GM18511 (cell line): ENCODE data around the gene C1QTNF6.

ENCODE experiments used
- ATAC-seq: cut with Tn5 transposase; IDR thresholded peaks from one replicate; pipeline ENCODE4 v1.9.1; 2021; ENCODE audit warnings: mild to moderate bottlenecking, moderate library complexity; ENCODE audit not compliant: unreplicated experiment

The C1QTNF6 gene

DNA sequence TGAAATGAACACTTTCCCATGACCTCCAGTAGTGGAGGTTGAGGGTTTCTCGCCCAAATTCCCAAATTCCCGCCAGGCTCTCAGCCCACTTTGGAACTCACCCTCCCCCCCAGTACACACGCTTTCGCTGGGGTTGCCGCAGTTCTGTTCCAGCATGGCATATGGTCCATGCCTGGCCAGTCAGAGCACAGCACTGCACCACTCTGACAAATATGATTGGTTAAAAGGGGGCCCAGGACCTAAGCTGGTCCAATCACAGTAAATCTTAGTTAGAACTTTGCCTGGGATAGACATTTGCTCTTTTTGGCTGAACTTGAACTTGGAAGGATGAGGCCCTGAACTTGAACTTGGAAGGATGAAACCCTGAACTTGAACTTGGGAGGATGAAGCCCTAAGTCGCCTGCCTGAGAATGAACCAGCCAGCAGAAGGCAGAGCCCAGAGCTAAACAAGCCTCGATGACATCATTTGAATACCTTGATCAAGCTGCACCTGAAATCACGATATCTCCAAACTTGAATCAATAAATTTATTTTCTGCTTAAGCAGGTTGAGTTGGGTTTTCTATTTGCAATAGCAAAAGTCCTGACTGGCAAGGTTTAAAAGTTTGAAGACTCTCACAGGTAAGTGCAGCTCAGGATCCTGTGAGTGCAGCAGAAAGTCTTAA is 36.8 kb upstream of the C1QTNF6 start:
- no peak for ATAC-seq

DNA sequence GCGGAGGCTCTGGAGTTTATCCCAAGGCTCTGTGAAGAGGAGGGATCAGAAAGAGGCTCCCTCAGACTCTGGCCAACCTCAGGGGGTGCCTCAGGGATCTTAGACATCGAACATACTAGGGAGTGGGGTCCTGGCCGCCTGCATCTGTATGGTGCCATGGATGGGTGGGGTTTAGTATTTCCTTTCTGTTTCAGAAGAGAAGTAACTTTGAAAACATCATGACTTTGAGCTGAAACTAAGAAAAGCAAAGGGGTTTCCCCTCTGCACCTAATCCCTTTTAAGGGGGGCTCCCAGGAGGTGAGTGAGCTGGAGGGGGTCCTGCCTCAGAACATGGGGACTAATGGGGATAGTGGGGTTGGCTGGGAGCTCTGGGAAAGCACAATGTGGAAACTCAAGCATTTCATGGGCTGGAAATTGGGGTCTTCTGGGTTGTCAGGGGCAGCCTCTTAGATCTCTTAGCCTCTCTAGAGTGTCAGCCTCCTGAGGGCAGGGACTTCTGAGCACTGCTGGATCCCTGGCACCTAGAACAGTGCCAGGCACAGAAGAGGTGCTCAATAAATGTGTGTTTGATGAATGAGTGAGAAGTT is 36.0 kb upstream of the C1QTNF6 start:
- ATAC-seq = no peak

DNA sequence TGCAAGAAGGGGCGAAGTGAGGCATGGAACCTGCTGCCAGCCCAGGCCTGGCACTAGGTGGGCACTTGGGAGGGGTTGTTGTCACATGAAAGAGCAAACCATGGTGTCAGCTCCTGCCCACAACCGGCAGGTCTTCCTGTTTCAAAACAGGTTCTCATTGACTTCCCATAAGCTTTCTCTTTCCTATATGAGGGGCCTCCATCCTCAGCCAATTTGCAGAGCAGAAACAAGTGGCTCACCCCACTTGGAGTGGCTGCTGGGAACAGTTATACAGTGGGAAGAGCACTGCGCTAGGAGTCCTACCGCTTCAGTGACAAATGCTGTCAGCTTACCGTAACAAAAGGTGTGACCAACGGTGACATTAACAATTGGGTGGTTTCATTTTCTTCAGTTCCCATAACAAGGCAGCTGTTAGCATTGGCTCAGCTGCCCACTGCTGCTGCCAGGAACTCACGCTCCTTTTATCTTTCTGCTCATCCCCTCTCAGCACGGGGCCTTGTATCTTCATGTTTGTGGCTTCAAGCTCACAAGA is 34.5 kb upstream of the C1QTNF6 start:
- ATAC-seq = no peak

DNA sequence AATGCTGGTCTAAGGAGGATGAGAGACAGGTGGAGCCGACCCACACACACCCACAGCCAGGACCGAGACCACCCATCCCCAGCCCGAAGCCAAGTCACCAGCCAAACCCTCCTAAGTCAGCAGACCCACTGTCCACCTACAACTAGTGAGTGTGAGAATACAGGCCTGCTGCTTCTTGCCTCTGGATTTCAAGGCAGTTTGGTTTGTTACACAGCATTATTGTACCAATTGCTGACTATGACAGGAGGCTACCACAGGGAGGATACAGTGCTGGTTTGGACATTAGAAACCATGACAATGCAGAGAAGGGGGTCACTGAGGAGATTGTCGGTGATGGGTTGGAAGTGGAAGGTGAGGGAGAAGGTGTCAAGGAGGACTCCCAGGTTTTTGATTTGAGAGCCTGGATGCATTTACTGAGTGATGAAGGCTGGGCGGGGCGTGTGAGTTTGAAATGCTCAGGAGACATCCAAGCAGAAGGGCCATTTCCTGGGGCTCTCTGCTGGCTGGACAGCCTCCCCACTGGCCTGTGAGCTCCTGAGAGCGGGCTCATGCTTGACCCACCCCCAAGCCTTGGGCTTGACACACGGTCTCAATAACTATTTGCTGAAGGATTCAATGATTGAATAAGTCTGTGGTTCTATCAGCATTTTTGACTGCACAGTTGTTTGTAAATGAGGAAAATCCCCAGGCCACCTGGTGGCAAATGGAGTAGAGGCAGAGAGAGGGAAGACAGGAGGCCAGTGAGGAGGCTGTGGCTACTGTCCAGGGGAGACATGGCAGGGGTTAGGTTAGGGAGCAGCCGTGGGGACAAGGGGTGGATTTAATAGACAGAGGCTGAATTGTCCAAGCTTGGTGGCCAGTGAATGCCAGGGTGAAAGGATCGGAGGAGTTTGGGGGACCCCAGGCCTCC is 33.6 kb upstream of the C1QTNF6 start:
- no peak for ATAC-seq

DNA sequence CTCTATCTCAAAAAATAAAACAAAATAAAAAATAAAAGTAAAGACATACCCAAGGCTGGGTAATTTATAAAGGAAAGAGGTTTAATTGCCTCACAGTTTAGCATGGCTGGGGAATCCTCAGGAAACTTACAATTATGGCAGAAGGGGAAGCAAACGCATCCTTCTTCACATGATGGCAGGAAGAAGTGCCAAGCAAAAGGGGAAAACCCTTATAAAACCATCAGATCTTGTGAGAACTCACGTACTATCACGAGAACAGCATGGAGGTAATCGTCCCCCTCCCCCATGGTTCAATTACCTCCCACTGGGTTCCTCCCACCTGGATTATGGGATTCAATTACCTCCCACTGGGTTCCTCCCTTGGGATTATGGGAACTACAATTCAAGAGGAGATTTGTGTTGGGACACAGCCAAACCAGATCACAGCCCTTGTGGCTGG is 32.5 kb upstream of the C1QTNF6 start:
- no peak for ATAC-seq

DNA sequence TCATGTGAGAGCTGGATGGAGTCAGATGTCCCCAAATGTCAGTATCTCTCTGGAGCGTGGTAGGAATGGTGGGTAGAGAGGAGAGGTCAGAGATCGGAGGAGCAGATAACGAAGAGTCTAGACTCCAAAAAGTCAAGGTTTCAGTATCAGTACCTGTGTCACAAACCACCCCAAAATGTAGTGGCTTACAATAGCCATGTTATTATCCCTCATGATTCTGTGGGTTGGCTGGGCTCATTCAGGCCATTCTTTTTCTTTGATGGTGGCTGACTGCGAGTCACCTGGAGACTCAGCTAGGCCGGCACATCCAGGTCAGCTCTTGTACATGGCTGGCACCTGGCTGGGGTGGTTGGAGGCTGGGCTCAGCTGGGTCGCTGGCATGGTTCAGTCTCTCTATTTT is 31.5 kb upstream of the C1QTNF6 start:
- peak; percentile 13 for ATAC-seq

DNA sequence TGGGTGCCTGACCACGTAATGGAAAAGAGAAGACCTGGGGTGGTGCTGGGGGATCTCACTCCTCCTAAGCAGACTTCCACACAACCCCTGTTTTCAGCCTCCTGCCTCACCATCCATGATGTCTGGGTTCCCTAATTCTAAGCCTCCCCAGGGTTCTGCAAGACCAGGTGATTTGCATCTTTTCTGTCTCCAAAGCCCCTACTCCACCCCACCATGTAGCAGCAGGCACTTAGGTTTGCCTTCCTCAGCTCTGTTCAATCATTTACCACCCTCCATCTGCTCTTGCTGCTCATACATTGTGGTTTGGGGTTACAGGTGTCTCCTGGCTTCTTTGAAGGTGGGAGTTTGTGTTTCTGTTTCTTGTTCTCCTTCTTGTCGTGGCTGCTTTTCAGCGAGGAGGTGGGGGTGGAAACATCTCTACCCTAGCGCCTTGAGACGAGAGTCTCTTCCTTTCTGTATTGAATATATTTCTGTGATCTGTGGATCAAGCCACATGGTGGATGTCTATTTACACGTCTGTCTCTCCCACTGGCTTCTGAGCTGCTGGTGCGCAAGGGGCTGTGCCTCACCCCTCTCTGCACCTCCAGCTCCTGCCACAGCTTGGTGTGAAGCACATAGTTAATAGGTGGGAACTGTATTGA is 30.8 kb upstream of the C1QTNF6 start:
- ATAC-seq = peak; percentile 88

DNA sequence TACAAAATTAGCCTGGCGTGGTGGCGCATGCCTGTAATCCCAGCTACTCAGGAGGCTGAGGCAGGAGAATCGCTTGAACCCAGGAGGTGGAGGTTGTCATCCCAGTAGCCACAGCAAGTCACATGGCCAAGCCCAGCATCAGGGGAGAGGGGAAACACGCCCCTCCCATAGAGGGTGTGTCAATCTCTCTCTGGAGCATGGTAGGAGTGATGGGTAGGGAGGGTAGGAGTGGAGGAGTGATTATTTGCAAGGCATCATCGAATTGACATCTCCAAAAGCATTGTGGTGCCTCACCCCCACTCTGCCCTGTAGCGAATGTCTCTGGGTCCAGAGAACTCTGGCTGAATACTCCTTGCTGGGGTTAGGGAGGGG is 30.3 kb upstream of the C1QTNF6 start:
- peak; percentile 3 for ATAC-seq

DNA sequence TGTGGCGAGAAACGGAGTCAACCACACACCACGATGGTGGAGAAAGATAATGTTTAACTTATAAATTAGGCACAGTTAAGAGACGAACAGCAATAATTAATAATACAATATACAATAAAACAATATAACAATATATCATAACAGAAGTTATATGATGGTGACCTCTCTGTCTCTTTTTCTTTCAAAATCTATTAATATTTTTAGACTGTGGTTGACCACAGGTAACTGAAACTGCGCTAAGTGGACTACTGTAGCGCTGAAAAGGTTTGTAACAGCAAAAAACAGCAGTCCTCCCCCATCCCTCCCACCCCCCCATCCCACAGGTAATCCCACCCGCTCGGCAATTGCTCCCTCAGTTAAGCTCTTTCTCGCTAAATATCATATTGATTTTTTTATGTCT is 27.8 kb upstream of the C1QTNF6 start:
- no peak for ATAC-seq

DNA sequence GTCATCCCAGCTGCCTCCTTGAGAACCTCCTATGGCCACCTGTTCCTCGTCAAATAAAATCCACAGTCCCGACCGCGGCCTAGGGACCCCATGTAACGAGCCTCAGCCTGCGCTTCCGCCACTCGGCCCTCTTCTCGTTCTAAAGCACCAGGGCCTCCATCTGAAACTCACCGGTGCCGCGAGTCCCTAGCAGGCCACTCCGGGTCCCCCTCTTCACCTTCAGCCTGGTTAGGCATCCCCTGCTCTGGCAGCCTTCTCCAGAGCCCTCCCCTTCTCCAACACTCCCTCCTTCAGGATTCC is 26.6 kb upstream of the C1QTNF6 start:
- ATAC-seq = no peak

DNA sequence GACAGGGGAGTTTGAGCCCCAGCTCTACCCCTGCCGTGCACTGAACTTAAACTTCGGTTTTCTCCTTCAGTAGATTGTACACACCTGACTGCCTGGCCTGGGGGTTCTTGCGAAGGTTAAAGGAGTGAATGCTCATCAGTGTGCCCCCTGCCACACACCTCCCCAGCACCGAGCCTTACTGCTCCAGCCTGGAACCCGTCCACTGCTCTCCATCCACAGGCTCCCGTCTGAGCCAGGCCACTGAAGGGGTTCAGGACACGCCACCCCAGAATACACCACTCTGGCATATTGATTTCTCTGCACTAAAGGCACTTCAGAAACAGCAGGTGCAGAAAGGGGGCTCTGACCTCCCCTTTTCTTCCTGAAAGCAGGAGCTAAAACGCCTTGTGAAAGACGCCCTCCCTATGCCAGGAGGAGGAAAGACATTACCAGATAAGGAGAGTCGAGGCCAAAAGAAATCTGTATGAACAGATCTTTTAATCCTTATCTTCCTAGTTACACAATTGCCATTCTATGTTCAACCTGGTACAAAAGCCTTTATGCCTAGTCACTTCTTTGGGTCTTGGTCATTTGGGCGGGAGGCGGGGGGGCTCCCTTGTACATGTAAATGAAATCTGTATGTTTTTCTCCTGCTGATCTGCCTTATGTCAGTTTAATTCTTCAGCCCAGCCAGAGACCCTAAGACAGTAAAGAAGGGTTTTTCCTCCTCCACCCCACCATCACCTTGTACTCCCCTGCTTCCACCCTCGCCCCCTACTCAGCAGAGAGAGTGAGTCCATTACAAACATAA is 26.1 kb upstream of the C1QTNF6 start:
- no peak for ATAC-seq

DNA sequence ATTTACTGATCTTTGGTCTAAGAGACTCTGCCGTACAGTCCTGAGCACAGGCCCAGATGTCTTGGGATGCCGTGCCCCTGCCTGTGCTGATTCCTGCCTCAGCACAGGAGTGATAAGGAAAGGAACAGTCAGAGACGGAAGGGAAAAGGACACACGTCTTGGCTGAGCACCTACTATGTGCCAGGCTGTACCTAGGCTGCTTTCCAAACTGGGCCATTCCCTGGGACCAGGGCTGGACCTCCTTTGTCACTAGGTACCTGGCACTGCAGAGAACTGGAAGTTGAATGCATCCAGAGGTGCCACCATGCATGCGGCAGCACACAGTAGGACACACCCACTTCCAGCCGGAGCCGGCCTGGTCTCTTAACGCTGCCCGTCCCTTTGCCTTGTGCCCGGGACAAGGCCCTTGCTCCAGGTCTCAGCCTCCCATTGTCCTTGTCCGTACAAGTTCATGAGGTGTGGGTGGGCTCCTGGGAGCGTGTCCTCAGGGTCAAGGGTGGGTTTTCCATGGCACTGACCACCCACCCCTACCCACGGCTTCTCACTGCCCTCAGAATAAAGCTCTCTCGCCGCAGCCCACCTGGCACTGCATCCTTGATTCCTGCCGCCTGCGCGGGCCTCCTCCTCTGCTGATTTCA is 25.3 kb upstream of the C1QTNF6 start:
- no peak for ATAC-seq

DNA sequence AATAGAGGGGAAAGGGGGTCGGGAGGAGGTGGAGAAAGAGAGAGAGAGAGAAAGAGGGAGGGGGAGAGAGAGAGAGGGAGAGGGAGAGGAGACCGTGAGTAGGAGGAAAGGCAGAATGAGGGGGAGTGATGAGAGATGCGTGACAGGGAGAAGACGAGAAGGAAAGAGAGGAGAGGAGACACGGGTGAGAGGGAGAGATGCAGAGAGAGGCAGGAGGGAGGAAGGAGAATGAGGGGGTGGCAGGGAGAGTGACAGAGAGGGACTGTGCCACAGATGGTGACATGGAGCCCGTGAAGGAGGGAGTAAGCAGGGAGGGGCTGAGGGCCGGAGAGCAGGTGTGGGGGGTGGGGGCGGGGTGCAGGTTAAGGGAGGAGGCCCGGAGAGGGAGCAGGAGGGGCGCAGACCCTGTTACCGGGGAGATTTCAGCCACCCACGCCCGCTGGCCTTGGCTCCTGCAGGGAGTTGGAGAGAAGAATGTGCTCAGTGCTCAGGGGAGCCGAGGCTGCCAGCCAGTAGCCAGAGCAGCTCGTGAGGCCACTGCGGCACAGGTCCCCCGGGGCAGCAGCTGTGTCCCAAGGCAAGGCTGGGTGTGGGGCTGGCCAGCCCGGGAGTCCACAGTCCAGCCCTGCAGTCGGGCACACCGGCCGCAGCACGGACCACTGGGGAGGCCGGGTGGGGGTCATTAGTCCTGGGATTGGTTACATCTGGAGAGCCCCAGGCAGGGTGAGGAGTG is 24.3 kb upstream of the C1QTNF6 start, which contains the start of gene SSTR3:
Gene SSTR3, minus strand, starts transcription at position 304 of the 733 bp plus-strand sequence. CDS start 4,674 bp downstream, outside the sequence.
- no peak for ATAC-seq

DNA sequence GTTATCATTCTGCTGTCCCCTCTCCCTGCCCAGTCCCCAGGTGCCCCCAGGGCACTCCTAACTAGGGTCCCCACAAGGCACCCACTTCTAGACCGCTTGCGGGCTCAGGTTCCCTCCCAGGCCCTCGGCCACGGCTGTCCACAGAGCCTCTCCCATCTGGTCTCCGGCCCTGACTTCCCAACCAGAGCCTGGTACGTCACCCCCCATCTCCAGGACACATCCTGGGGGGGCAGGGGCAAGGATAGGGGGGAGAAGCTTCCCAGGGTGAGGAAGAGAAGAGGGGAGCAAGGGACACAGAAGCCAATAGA is 23.8 kb upstream of the C1QTNF6 start:
- no peak for ATAC-seq

DNA sequence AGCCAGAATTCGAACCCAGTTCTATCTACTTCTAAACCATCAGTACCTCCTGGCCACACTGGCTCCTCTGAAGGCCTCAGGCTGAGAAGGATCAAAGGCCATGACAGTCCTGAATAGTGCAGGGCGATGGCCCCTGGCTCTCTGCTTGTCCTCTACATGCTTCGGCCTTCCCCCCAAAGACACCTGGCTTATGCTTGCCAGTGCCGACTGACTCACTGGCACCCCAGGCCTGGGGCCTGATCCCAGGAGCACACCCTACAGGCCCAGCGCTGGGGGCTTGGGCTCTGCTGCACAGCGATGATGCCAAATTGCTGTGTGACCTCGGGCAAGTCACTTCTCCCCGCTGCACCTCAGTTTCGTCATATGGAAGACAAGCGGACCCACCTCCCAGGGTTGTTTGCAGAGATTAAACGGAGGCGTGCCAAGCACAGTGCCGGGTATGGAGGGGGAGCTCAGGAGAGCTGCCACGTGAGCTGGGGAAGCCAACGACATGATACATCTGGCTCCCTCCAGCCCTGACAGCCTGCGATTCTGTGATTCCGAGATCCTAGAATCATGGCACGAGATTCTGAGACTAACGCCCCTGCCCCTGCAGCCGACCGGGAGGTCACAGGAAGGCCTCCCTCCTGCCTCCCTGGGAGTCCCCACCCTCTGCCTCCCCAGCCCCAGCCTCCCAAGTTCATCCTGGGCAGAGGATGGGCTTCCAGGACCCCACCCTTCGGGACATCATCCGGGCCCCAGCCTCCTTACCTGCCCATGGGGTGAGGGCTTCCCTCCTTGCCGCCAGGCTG is 23.2 kb upstream of the C1QTNF6 start:
- ATAC-seq = no peak

DNA sequence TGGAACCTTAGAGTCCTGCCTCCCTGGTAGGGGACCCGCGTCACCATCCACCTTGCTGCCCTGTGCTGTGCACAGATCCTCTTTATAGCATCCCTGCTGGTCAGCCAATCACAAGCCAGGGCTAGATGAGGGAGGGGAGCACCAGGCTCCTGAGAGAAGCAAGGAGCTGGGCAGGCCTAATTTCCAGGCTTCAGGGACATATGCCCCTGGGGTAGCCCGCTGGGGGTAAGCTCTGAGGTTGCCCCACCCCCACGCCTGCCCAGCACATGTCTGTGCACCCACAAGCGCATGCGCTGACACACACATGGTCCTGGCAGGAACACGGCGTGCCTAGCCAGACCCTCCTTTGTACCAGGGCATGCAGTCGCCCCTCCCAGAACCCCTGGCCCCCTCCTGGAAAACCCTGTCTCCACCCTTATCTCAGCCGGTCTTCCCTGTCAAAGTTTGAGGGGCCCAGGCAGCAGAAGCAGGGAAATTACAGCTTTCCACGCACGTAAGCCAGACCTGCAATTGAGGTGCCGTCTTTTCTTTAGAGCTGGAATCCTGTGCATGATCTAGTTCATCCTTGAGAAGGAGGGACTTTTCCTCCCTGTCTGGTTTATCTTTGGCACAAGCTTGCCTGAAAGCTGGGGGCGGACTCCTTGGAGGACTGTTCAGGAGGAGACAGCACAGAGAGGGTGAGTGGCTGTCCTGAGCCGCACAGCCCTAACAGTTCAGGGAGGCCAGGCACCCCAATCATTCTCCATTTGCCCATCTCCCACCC is 22.2 kb upstream of the C1QTNF6 start:
- no peak for ATAC-seq

DNA sequence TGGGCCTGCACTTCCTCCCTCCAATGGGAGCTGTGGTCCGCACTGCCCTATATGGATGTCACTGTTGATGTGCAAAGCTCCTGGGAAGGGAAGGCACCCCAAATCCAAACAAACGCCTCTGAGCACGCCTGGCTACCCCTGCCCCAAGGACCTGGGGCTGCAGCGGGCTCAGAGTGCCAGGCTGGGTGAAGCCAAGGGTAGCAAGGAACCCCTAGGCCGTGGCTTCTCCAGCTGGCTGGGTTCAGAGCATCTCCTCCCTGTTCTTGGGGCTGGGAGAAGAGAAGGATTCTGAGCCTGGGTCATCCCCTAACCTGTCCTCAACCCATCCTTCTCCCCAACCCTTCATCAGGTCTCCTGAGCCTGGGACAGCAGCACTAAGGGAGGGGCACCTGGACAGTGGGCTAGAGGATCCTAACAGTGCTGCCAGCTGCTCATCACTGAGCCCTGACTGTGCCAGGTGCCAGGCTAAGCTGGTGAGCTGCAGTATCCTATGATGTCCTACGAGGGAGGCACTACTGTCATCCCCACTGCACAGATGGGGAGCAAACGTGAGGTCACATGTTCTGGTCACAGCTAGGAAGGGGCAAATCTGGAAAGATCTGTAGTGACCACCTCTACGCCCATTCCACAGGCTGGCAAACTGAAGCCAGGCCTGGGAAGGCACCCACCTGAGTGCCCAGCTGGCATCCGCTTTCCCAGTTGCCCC is 21.2 kb upstream of the C1QTNF6 start:
- ATAC-seq = no peak
